Gastroesophageal sphincter (tissue), 3 donors: ENCODE data around the gene SUMO2.

ENCODE experiments used
- POLR2AphosphoS5 ChIP-seq: sonication (generic); formaldehyde crosslinking; IDR thresholded peaks from one replicate; pipeline ENCODE4 v1.6.1; 2017; ENCODE audit warnings: antibody characterized with exemption
- TF ChIP-seq, protein P1 (sequence below), 4 experiments: fragments of 200-600 bp in 2 of 4; fragments of 450-650 bp in 2 of 4; sonication (generic) in 1 of 4; IDR thresholded peaks; one replicate each; pipeline ENCODE4 v1.5.1; 2017 to 2019; ENCODE audit warnings: antibody characterized with exemption in 4 of 4, mild to moderate bottlenecking in 2 of 4, moderate library complexity in 2 of 4

DNA sequence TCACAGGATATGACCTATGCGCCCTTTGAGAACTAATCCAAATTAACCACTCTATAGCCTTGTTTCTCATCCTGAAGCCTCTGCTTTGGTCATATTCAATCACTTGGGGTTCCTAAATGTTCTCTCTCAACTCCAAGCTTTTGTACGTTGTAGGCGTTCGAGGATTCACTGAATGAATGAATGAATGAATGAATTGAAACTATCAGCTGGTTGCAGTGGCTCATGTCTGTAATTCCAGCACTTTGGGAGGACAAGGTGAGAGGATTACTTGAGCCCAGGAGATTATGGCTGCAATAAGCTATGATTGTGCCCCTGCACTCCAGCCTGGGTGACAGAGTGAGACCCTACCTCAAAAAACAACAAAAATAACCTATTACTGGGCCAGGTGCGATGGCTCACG is 5.9 kb upstream of the SUMO2 start:
- TF ChIP-seq, protein P1, sequence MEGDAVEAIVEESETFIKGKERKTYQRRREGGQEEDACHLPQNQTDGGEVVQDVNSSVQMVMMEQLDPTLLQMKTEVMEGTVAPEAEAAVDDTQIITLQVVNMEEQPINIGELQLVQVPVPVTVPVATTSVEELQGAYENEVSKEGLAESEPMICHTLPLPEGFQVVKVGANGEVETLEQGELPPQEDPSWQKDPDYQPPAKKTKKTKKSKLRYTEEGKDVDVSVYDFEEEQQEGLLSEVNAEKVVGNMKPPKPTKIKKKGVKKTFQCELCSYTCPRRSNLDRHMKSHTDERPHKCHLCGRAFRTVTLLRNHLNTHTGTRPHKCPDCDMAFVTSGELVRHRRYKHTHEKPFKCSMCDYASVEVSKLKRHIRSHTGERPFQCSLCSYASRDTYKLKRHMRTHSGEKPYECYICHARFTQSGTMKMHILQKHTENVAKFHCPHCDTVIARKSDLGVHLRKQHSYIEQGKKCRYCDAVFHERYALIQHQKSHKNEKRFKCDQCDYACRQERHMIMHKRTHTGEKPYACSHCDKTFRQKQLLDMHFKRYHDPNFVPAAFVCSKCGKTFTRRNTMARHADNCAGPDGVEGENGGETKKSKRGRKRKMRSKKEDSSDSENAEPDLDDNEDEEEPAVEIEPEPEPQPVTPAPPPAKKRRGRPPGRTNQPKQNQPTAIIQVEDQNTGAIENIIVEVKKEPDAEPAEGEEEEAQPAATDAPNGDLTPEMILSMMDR (IDR thresholded peaks at IDR 0.05): no peak
- no peak for TF ChIP-seq POLR2AphosphoS5
